NCI-H146 treated with DMSO at 0.1 percent for 48 hours (cell line): ENCODE measurements around the gene ZBTB8A.
"Not testable (repeated sequence)": the region's sequence is repeated elsewhere in the genome, so short reads cannot be mapped to it uniquely, and the experiment has no call there.

Experiments
- DNase-seq: peaks from one replicate; lab custom pipeline; 2025; ENCODE audit not compliant: unreplicated experiment; lab: John Stamatoyannopoulos, UW

Gene ZBTB8A

DNA sequence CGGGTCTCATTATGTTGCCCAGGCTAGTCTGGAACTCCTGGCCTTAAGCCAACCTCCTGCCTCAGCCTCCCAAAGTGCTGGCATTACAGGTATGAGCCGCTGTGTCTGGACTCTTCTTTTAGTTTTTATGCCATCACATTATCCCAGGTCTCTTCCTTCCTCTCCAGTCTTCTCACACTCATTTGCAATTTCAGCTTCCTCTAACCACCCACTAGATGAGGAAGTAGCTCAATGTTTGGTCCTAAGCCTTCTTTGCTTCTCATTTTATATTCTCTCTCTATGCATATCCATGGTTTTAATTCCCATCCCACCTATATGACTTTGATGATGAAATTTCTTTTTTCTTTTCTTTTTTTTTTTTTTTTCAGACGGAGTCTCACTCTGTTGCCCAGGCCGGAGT, 3.1 kb upstream of the ZBTB8A start:
- no peak for DNase-seq

DNA sequence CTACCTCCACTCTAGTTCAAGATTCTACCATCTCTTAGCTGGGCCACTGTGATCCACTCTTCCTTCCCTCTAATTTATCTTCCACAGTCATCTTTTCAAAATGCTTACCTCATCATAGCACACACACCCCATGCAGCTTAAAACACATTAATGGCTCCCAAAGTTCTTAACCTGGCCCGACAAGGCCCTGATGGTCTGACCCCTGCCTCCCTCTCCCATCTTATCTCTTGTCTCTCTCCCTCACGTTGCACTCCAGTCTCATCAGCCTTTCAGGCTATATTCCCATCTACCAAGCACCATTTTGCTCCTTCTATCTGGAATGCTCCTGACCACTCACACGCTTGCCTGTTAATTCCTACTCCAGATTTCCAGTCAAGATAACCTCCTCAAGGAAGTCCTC, 2.5 kb upstream of the ZBTB8A start:
- DNase-seq = no peak

DNA sequence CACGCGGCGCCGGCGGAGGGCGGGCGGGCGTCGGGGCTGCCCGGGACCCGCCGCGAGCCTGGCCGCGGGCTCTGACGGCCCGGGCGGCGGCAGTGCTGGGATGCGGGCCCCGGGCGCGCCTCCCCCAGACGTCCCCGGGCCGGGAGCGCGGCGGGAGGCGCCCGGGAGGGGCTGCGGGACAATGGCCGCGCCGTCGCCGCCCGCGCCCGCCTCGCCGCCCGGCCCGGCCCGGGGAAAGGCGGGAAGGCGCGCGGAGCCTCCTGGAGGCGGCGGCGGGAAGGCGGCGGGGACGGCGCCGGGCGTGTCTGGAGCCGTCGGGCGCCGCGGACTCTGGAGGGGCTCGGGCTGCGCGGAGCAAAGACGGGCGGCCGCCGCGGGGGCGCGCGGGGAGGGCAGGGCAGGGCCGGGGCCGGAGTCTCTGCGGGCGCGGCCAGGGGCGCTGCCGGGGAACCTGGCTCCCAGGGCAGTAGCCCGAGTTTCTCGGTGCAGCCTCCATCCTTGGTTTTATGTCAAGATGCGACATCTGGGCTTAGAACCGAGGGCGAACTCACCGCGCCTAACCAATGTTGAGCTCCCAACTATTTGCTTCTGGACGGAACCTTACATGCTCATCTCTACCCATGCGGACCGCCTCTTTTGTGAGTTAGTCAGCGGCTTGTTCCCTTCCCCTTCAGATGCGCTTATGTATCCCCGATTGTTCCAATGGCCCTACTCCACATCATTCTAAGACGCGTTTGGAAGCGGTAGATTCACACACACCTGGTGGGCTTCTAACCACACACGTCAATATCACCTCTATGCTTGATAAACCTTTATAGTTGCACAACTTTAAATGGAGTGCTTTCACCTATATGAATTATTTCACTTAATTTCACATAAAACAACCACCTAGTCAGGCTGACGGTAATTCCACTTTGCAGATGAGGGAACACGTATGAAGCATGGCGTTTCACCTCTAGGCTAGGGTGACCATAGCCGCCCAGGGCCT, 651 bp downstream of the ZBTB8A start:
- DNase-seq = peak; percentile 16

DNA sequence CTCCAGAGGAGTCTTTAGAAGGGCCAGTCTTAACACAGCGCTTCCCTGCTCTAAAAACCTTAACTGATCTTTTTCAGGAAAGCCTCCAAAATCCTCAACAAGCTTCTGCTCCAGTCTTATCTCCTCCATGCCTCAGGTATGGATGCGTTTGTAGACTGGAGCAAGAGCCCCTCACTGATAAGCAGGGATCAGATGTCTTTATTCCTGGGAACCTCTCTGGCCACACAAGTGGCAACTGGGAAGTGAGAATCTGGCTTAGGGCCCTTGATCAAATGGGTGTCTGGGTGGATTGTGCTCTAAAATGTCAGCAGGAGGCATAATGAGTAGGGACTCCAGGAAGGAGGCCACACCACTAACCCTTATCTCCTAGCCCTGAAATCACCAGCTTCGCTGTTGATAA, 1.4 kb downstream of the ZBTB8A start:
- peak; percentile 21 for DNase-seq

DNA sequence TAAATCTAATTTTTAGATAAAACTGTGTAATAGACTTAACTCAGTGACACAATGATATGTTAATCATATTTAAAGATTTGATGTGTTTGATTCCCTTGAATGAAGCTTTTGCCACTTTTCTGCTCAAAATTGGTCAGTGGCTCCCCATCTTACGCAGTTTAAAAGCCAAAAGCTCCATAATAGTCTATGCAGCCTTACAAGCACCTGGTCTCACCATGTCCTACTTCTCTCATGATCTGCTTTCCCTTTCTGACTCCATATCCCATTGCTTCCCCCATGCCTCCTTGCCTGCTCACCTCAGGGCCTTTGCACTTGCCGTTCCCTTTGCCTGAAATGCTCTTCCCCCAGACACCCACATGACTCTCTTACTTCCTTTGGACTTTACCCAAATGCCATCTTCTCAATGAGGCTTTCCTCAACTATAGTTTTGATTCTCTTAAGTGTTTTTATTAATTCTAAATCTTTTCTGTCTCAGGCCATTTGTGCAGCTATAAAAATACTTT, 1.9 kb downstream of the ZBTB8A start:
- no peak for DNase-seq

DNA sequence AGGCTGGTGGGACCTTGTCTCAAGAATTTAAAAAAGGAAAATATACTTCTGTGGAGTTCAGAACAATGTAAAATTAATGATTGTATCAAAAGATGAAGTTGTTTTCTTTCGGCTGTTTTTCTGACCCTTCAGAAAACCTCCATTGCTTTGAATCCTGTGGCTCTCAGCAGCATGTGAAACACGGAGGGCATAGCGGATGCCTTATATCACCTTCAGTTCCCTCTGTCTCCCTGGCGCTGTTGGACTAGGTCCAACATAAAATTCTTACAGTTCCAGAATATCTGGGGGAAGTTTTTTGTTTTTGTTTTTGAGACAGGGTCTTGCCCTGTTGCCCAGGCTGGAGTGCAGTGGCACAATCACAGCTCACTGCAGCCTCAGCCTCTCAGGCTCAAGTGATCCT, 7.4 kb downstream of the ZBTB8A start:
- DNase-seq = no peak

DNA sequence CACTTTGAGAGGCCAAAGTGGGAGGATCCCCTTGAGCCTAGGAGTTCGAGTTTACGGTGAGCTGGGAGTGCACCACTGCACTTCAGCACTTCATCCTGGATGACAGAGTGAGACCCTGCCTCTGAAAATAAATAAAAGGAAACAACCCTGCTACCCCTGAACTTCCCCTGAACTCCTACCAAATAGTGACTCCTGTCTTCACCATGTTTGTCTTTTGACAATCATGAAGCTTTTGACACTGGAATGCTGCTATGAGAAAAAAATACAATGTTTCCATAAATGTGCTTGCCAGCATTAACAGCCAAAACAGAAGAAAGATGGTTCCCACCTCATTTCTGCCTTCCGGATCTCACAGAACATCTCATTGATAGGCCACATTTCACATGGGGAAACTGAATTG, 10.4 kb downstream of the ZBTB8A start:
- no peak for DNase-seq

DNA sequence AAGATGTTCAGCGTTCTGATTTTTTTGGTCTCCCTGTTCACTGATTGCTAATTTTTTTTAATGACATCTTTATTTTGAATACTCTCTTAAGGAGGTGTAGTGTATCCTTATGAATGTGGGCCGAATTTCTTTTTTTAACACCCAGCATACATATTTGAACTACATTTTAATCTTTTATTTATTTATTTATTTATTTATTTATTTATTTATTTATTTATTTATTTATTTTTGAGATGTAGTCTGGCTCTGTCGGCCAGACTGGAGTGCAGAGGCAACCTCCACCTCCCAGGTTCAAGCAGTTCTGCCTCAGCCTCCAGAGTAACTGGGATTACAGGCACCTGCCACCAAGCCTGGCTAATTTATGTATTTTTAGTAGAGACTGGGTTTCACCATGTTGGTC, 15.1 kb downstream of the ZBTB8A start:
- DNase-seq = no peak

DNA sequence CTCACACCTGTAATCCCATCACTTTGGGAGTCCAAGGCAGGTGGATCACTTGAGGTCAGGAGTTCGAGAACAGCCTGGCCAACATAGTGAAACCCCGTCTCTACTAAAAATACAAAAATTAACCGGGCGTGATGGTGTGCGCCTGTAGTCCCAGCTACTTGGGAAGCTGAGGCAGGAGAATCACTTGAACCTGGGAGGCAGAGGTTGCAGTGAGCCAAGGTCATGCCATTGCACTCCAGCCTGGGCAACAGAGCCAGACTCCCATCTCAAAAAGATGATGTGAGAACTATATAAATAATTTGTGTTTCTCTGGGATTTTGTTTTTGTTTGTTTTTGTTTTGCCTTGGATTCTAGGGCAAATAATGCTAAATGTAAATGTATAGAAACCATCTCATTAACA, 17.8 kb downstream of the ZBTB8A start:
- not testable (repeated sequence) for DNase-seq

DNA sequence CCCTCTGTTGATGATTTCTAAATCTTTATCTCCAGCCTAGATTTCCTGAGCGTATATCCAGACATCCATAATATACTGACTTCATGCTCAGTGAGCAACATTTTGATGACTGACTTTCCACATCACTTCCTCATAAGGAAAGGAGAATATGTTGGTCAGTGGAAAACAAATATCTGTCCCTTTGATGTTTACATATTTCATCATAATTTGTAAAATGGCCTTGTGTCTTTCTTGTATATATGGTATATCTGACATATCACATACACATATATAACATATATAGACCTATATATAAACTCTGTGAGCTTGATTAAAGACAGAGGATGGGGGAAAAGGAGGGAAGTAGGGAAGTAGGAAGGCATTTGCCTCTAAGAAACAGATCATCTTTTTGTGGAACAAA, 18.6 kb downstream of the ZBTB8A start:
- no peak for DNase-seq

DNA sequence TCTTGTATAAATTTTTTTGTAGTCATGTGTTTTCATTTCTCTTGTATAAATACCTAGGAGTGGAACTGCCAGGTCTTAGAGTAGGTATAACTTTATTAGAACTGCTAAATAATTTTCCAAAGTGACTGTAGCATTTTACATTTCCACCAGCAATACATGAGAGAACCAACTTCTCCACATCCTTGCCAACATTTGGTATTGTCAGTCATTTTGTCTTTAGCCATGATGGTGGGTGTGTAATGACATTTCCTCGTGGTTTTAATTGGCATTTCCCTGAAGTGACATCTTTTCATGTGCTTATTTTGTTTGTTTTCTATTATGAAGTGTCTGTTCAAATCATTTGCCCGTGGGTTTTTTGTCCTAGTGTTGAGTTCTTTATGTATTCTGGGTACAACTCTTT, 29.7 kb downstream of the ZBTB8A start:
- no peak for DNase-seq

DNA sequence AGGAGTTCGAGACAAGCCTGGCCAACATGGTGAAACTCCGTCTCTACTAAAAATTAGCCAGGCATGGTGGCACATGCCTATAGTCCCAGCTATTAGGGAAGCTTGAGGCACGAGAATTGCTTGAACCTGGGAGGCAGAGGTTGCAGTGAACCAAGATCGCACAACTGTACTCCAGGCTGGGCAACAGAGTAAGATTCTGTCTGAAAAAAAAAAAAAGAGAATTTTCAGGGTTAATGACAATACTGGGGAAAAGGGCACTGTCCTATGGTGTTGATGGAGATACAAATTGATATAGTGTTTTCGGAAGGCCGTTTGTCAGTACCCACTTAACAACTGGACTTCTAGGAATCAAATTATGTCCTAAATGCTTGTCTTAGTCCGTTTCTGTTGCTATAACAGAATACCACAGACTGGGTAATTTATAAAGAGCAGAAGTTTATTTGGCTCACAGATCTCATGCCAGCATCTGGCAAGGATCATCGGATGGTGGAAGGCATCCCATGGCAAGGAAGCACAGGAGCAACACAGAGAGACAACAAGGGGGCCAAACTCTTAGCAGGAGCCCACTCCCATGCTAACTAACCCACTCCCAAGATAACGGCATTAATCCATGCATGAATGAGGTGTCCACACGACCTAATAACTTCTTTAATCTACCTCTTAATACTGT, 41.3 kb downstream of the ZBTB8A start:
- DNase-seq = no peak

DNA sequence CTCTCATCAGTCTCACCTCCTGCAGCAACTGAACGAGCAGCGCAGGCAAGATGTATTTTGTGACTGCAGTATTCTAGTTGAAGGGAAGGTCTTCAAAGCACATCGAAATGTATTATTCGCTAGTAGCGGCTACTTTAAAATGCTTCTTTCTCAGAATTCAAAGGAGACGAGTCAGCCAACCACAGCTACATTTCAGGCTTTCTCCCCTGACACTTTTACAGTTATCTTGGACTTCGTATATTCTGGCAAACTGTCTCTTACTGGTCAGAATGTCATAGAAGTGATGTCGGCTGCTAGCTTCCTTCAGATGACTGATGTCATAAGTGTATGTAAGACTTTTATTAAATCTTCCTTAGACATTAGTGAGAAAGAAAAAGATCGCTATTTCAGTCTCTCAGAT, 53.7 kb downstream of the ZBTB8A start:
- DNase-seq = no peak

DNA sequence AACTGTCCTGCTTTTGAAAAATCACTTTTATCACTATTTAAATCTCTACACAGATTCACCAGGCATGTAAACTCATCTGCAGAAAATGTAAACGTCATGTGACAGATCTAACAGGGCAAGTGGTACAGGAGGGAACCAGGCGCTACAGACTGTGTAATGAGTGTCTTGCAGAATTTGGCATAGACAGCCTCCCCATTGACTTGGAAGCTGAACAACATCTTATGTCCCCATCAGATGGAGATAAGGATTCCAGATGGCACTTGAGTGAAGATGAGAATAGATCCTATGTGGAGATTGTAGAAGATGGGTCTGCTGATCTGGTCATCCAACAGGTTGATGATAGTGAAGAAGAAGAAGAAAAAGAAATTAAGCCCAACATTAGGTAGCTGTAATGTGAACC, 60.8 kb downstream of the ZBTB8A start:
- no peak for DNase-seq

DNA sequence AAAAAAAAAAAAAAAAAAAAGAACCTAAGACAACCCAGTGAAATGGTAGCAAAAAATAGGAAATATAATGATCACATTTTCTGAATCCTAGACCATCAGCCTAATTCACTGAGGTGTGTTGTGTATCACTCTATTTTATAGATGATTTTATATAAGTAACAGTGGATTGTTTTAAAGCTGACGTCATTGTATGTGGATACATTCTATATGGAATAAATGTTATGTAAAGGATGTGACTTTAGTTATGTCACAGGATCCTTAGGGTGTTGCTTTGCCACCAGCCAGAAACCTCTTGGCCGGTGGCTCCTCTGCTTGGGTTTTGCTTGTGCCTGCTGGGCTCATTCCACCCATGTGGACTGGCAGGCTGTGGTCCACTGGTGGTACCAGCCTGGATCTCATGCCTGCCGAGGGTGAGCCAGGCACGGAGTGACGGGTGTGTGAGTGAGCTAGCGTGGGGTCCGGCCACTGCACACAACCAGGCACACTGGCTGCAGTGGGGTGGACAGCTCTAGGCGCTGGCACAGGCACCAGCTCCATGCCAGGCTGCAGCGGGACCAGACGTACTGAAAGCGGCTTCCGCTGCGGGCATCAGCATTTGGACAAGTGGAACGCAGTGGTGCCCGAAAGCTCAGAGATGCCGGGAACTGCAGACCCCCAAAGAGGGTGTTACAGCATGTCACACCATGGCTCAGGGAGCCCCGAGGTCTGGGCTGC, 66.6 kb downstream of the ZBTB8A start:
- no peak for DNase-seq

DNA sequence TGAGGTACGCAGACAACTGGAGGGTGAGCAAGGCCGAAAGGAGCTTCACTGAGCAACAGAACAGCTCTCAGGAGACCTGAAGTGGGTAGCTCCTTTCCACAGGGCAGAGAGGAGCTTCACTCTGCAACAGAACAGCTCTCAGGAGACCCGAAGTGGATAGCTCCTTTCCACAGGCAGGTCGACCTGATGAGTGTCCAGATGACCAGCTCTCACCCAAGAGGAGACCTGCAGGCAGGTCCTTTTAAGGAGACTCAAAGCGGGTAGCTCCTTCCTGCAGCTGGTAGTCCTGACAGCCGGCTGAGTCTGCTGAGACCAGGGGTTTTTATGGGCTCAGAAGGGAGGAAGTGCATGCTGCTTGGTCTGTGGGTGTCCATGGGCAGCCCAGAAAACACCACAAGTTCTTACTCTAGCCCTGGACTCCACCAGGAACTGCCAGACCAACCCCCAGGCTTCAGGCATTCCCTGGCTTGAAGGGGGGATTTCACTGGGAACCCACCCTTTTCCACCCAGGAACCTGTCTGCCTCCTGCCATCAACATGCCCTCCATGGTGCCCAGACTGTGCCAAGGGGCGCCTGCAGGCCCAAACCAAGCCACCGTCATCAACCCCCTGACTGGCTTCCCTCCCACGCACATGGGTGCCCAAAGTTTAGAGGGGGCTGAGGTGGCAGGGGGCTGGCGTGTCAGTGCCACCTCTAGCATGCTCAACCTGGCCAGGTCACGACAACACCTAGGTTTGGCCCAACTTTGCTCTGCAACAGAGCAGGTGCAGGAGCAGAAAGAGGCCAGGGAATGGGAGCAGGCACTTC, 67.5 kb downstream of the ZBTB8A start:
- DNase-seq = no peak

DNA sequence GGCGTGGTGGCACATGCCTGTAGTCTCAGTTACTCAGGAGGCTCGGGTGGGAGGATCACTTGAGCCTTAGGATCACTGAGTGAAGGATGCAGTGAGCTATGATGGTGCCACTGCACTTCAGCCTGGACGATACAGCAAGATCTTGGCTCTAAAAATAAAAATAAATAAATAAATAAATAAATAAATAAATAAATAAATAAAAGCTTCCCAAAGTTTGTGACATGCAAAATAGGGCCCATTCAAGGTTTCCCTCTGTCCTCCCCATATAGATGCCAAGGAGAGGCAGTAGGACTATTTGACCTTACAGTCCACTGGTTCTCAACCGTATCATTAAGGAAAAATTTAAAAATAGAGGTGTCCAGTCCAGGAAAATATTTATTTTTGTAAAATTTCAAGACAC, 70.0 kb downstream of the ZBTB8A start:
- no peak for DNase-seq

DNA sequence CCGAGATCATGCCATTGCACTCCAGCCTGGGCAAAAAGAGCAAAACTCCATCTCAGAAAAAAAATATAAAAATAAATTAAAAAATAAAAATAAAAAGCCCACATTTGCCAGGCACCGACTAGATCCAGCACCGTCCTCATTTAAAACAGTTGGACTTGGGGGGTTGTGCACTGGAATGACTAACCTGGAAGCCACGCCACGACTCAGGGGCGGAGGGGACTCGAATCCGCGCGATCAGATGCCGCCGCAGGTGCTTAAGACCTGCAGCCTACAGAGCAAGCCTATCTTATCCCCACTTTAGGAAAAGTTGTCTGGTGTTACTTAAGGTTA, 72.6 kb downstream of the ZBTB8A start:
- DNase-seq = no peak

DNA sequence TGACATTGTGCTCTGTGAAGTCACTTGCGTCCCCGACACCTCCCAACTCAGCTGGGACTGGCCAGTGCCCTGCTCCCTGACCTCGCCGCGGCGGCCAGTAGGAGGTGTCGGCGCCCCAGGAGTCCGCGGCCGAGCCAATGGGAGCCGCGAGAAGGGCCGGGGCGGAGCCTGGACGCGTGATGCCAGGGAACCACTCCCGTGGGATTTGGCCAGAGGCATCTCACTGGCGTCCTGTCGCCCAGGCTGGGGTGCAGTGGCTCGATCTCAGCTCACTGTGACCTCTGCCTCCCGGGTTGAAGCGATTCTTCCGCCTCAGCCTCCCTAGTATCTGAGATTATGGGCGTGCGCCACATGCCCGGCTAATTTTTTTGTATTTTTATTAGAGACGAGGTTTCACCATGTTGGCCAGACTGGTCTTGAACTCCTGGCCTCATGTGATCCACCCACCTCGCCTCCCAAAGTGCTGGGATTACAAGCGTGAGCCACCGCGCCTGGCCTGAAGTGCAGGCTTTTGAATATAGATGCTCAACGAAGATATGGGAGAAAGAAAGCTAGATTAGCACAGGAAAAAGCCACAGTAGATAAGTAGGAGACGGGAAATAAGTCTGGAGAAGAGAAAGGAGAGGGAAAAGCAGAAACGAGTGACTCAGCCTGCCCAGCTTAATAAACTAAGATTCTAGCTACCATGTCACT, 73.1 kb downstream of the ZBTB8A start:
- DNase-seq = peak; percentile 44

DNA sequence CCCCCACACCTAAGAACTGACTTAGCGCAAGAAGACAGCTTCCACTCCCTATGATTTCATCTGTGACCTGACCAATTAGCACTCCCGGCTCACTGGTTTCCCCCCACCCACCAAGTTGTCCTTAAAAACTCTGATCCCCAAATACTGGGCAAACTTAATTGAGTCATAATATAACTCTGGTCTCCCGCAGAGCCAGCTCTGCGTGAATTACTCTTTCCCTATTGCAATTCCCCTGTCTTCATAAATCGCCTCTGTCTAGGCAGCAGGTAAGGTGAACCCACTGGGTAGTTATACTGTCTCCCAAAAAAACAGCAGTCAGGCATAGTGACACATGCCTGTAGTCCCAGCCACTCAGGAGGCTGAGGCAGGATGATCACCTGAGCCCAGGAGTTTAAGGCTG, 74.2 kb downstream of the ZBTB8A start:
- no peak for DNase-seq
